Pons (tissue), 1 donor: Measurements from ENCODE around the gene THAP10.

Experiments
- DNase-seq: peaks from one replicate; pipeline ENCODE4 v3.0.0-alpha.2; 2016; ENCODE audit warnings: low spot score

THAP10 gene

DNA sequence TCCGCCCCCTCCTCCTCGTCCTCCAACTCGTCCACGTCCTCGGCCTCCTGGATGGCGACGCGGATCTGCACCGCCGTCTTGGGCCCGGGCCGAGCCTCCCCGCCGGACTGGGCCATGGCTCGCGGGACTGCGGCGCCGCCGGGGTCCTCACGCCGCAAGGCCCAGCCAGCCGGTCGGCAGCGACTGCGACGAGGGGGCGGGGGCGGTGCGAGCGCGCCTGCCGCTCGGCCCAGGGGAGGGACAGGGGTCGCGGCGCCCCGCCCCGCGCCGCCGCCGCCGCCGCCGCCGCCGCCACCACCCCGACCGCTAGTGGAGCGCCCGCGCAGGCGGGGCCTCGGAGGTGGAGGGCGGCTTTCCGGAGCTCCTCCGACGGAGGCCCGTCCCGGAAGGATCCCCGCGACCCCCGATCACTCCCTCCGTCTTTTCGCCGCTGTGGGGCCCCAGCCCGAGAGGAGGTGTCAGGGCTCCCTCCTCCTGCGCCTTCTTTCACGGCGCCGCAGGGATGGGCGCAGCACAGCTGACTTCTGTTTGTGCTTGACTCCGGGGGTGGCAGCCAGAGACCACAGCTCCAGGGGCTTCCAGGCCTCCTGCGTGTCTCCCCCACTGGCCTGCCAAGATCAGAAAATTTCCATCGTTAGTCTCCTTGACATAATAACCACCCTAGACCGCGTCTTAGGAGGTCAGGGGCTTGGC is 38.1 kb downstream of the THAP10 start, which contains the start of gene LARP6:
Gene LARP6 (minus strand): TSS at position 185 of the 693 bp plus-strand sequence. CDS start 69 bp downstream, at position 116.
- DNase-seq = no peak

GRCh38 chr15:70853318-70853972 is 38.8 kb downstream of the THAP10 start:
- no peak for DNase-seq

DNA sequence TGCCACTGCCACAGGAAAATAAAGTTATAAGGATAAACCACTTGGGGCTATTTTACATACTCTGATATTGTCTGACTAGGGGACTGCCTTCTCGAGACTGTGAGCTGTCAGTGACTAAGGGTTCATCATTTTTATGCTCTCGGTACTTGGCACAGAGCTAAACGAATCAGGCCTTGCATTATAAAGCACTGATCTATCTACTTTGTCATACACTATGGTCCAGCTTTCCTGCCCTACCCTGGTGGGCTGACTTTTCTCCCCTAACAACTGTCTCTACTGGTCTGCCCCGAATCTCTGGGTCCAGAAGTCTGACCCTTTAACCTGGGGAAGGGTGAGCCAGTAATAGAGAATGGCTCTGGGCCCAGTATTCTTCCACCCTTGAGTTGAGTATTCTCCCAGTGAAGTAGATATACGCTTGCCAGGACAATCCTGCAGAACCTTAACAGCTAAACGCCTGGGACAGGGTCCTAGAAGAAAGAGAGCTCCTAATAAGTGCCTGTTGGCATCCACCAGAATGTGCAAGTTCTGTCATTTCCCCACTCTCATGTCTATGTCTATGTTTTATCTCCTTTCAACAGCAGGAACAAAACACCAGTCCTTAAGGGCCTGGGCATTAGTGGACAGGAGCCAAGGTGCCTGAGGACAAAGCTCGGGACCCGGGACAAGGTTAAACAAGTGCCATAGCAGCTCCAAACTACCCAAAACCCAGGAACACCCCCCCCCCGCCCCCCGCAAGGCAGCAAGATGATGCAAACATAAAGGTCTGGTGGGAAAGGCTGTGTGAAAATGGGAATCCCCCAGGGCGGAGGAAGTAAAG is 39.5 kb downstream of the THAP10 start:
- DNase-seq = no peak

- DNase-seq = no peak
Measured at GRCh38 chr15:70851889-70852288, 40.3 kb downstream of the THAP10 start.

GRCh38 chr15:70845602-70846360 is 46.5 kb downstream of the THAP10 start:
- no peak for DNase-seq

- DNase-seq = no peak
Measured at GRCh38 chr15:70837476-70837875, 54.8 kb downstream of the THAP10 start.

GRCh38 chr15:70835841-70836240 is 56.4 kb downstream of the THAP10 start:
- no peak for DNase-seq

- no peak for DNase-seq
Measured at GRCh38 chr15:70835415-70835814, 56.8 kb downstream of the THAP10 start.

GRCh38 chr15:70834999-70835398 is 57.2 kb downstream of the THAP10 start:
- DNase-seq = no peak

- no peak for DNase-seq
Measured at GRCh38 chr15:70833861-70834765, 58.1 kb downstream of the THAP10 start.

DNA sequence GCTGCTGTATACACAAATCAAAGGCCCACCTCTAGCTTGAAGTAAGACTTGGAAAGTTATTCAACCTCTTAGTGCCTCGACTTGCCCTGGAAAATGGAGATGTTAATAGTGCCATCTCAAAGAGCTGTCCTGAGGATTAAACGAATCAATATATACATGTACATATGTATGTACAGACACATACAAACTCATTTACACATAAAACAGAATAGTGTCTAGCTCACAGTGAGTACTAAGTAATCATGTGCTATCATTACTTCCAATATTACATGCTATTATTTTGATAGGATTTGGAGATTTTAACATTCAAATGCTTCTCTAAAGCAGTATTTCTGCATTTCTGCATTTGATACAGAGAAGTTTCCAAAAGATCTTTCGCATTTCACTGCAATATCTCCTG is 58.8 kb downstream of the THAP10 start:
- no peak for DNase-seq

GRCh38 chr15:70832176-70832575 is 60.1 kb downstream of the THAP10 start:
- no peak for DNase-seq
